ENCODE results near the gene LUZP4. TPM values are rescaled to one million over a fixed set of nuclear protein-coding genes. Genes with fewer than 3 reads are reported as not detected.

The LUZP4 gene
- total and polyA plus RNA-seq, 8 donors = not detected

GRCh38 chrX:115337491-115338144 is 48.1 kb downstream of the LUZP4 start:
- peak in 1 of 2 donors; percentile 74 for DNase-seq
- Histone ChIP-seq H3K27ac (no peak overlapping the region), H3K27me3 (peaks cover 0 to 6% (median 0%) of the 10 kb centered on the region in 3 donors), H3K36me3 (no peaks in the 10 kb centered on the region), H3K4me3 (no peak overlapping the region), H3K4me1 (no peaks in the 10 kb centered on the region), H3K9me3 (no peaks in the 10 kb centered on the region)
- intact Hi-C loops (cut with DNase I; ENCODE audit: low total_unique reads) = no loop called here
- WGBS, 5 donors = 53 to 75% (median 67%) methylated on average over 5 of the region's 5 CpGs
- TF ChIP-seq CTCF (IDR thresholded peaks at IDR 0.05) (no peak), POLR2AphosphoS5 (IDR thresholded peaks at IDR 0.05) (no peak), EP300 (IDR thresholded peaks at IDR 0.05) (no peak)

- 50 to 76% (median 67%) methylated on average over 3 of the region's 3 CpGs for WGBS, 5 donors
- no peaks in the 10 kb centered on the region for H3K36me3 ChIP-seq
- no peak overlapping the region for H3K4me3 ChIP-seq
- peaks cover 0 to 2% (median 0%) of the 10 kb centered on the region in 4 donors for H3K4me1 ChIP-seq
- TF ChIP-seq POLR2A (IDR thresholded peaks at IDR 0.05) (no peak), POLR2AphosphoS5 (IDR thresholded peaks at IDR 0.05) (no peak)
- no peaks in the 10 kb centered on the region for H3K27me3 ChIP-seq
- no peak for DNase-seq
- no peak overlapping the region for H3K27ac ChIP-seq
- no peaks in the 10 kb centered on the region for H3K9me3 ChIP-seq
- intact Hi-C loops (cut with DNase I; ENCODE audit: low total_unique reads) = no loop called here
Observed at GRCh38 chrX:115339441-115340025, 50.0 kb downstream of the LUZP4 start.

GRCh38 chrX:115341421-115341820 is 51.9 kb downstream of the LUZP4 start:
- Histone ChIP-seq H3K27me3 (no peaks in the 10 kb centered on the region), H3K9me3 (no peaks in the 10 kb centered on the region), H3K4me1 (peaks cover 0 to 13% (median 0%) of the 10 kb centered on the region in 4 donors), H3K27ac (no peak overlapping the region), H3K4me3 (no peak overlapping the region), H3K36me3 (no peaks in the 10 kb centered on the region)
- no peak for DNase-seq
- WGBS, 5 donors = 32 to 79% (median 47%) methylated on average over 1 of the region's 1 CpG
- TF ChIP-seq EP300 (IDR thresholded peaks at IDR 0.05) = no peak
- TF ChIP-seq POLR2A (IDR thresholded peaks at IDR 0.05) = no peak
- no peak for TF ChIP-seq POLR2AphosphoS5 (IDR thresholded peaks at IDR 0.05)
- TF ChIP-seq CTCF (IDR thresholded peaks at IDR 0.05) = no peak
- intact Hi-C loops (cut with DNase I; ENCODE audit: low total_unique reads) = no loop called here

- peak overlapping the region; percentile 24 to 66 (median 57) for H3K27ac ChIP-seq
- intact Hi-C loops (cut with DNase I; ENCODE audit: low total_unique reads) = no loop called here
- no peak overlapping the region for H3K4me3 ChIP-seq
- no peaks in the 10 kb centered on the region for H3K36me3 ChIP-seq
- TF ChIP-seq POLR2A (IDR thresholded peaks at IDR 0.05) = no peak
- peak; percentile 37 to 58 (median 55) for TF ChIP-seq POLR2AphosphoS5 (IDR thresholded peaks at IDR 0.05)
- no peak for TF ChIP-seq EP300 (IDR thresholded peaks at IDR 0.05)
- TF ChIP-seq CTCF (IDR thresholded peaks at IDR 0.05) = no peak
- no peaks in the 10 kb centered on the region for H3K9me3 ChIP-seq
- DNase-seq = peak; percentile 65 to 95
- 3 to 36% (median 28%) methylated on average over 3 of the region's 3 CpGs for WGBS, 5 donors
- H3K27me3 ChIP-seq = no peaks in the 10 kb centered on the region
- H3K4me1 ChIP-seq = peaks cover 0 to 13% (median 0%) of the 10 kb centered on the region in 4 donors
Observed at GRCh38 chrX:115344885-115345614, 55.5 kb downstream of the LUZP4 start.

Data from stomach (tissue), 9 donors.